GM23338 (cell line): ENCODE results near the gene ZC3H8. TPM values are rescaled to one million over a fixed set of nuclear protein-coding genes. Genes with fewer than 3 reads are reported as not detected.

ENCODE experiments used
- ATAC-seq: fragments of 200-7000 bp; cut with Tn5 transposase; 3 replicates; pipeline ENCODE4 v1.9.1; 2020
- DNase-seq: peaks from one replicate; pipeline ENCODE4 v3.0.0-alpha.2; 2015; ENCODE audit warnings: low spot score
- H2AFZ ChIP-seq: fragments of 200-600 bp; sonication (generic); 2 replicates; pipeline ENCODE4 v1.8.0; 2016; ENCODE audit warnings: antibody characterized with exemption, mild to moderate bottlenecking, moderate library complexity
- H3F3A ChIP-seq: fragments of 200-600 bp; sonication (generic); replicated peaks from 2 replicates; pipeline ENCODE4 v1.8.0; 2017; ENCODE audit warnings: antibody characterized with exemption, mixed run types, low read depth
- H3K27ac ChIP-seq: fragments of 200-600 bp; sonication (generic); 2 replicates; pipeline ENCODE4 v1.6.1; 2016; ENCODE audit warnings: low read depth
- H3K27me3 ChIP-seq: fragments of 200-600 bp; sonication (generic); 2 replicates; pipeline ENCODE4 v1.8.0; 2016; ENCODE audit warnings: mild to moderate bottlenecking, mixed run types, moderate library complexity; ENCODE audit not compliant: insufficient read depth
- H3K36me3 ChIP-seq: fragments of 200-600 bp; sonication (generic); 2 replicates; pipeline ENCODE4 v1.8.0; 2016; ENCODE audit warnings: mild to moderate bottlenecking; ENCODE audit not compliant: insufficient read depth
- H3K4me1 ChIP-seq: fragments of 200-600 bp; sonication (generic); 2 replicates; pipeline ENCODE4 v1.8.0; 2016; ENCODE audit warnings: mild to moderate bottlenecking, moderate library complexity; ENCODE audit not compliant: insufficient read depth
- H3K4me2 ChIP-seq: fragments of 200-600 bp; sonication (generic); 2 replicates; pipeline ENCODE4 v1.7.1; 2017; ENCODE audit warnings: mixed run types
- H3K4me3 ChIP-seq: fragments of 200-600 bp; sonication (generic); 2 replicates; pipeline ENCODE4 v1.6.1; 2016; ENCODE audit warnings: mixed run types
- H3K79me2 ChIP-seq: fragments of 200-600 bp; sonication (generic); replicated peaks from 2 replicates; pipeline ENCODE4 v1.8.0; 2017; ENCODE audit warnings: mild to moderate bottlenecking; ENCODE audit not compliant: insufficient read depth
- H3K9me2 ChIP-seq: fragments of 200-600 bp; sonication (generic); 2 replicates; pipeline ENCODE4 v1.8.0; 2017; ENCODE audit not compliant: insufficient read depth
- H4K20me1 ChIP-seq: fragments of 200-600 bp; sonication (generic); replicated peaks from 2 replicates; pipeline ENCODE4 v1.8.0; 2017; ENCODE audit warnings: mild to moderate bottlenecking; ENCODE audit not compliant: insufficient read depth
- H3K27ac Mint-ChIP-seq: 2 replicates; pipeline ENCODE4 v1.8.0; 2020; ENCODE audit warnings: inconsistent platforms, mild to moderate bottlenecking, moderate library complexity, mixed read lengths
- H3K27me3 Mint-ChIP-seq: 3 replicates; pipeline ENCODE4 v1.8.0; 2022; ENCODE audit warnings: low read depth, mild to moderate bottlenecking, moderate library complexity, mixed read lengths, inconsistent platforms; ENCODE audit not compliant: insufficient read depth, poor library complexity
- H3K36me3 Mint-ChIP-seq: 3 replicates; pipeline ENCODE4 v1.8.0; 2021; ENCODE audit warnings: low read depth, mild to moderate bottlenecking, inconsistent platforms, moderate library complexity, mixed read lengths
- H3K4me1 Mint-ChIP-seq: 3 replicates; pipeline ENCODE4 v1.8.0; 2020; ENCODE audit warnings: mild to moderate bottlenecking, inconsistent platforms, mixed read lengths
- H3K4me3 Mint-ChIP-seq: 3 replicates; pipeline ENCODE4 v1.8.0; 2021; ENCODE audit warnings: moderate library complexity, mild to moderate bottlenecking, inconsistent platforms, mixed read lengths
- H3K9me3 Mint-ChIP-seq: 3 replicates; pipeline ENCODE4 v1.8.0; 2020; ENCODE audit warnings: moderate library complexity, mild to moderate bottlenecking, inconsistent platforms, mixed read lengths
- CREB1 ChIP-seq: fragments of 250-450 bp; sonication (Bioruptor Pico); IDR thresholded peaks from 2 replicates; pipeline ENCODE4 v1.5.0; 2020; ENCODE audit warnings: low read depth, mild to moderate bottlenecking, moderate library complexity
- EZH2 ChIP-seq: fragments of 200-600 bp; sonication (generic); IDR thresholded peaks from one replicate; pipeline ENCODE4 v1.8.0; 2017; ENCODE audit warnings: antibody characterized with exemption, mild to moderate bottlenecking, low read depth; ENCODE audit not compliant: unreplicated experiment
- EZH2phosphoT487 ChIP-seq: fragments of 200-600 bp; sonication (generic); IDR thresholded peaks from one replicate; pipeline ENCODE4 v1.8.1; 2018; ENCODE audit warnings: antibody characterized with exemption; ENCODE audit not compliant: unreplicated experiment
- JUNB ChIP-seq: IDR thresholded peaks from one replicate; pipeline ENCODE4 v1.6.1; 2016; ENCODE audit warnings: antibody characterized with exemption; ENCODE audit not compliant: unreplicated experiment
- NANOG ChIP-seq: IDR thresholded peaks from 2 replicates; pipeline ENCODE4 v1.6.1; 2016; ENCODE audit warnings: antibody characterized with exemption, borderline replicate concordance
- POLR2AphosphoS5 ChIP-seq: IDR thresholded peaks from 2 replicates; pipeline ENCODE4 v1.6.1; 2016; ENCODE audit warnings: antibody characterized with exemption, low read depth
- STAT1 ChIP-seq: IDR thresholded peaks from one replicate; pipeline ENCODE4 v1.6.1; 2016; ENCODE audit warnings: antibody characterized with exemption; ENCODE audit not compliant: unreplicated experiment
- ZNF331 ChIP-seq: fragments of 250-450 bp; sonication (Bioruptor Pico); IDR thresholded peaks from 2 replicates; pipeline ENCODE4 v1.5.0; 2020; ENCODE audit warnings: low read depth, mild to moderate bottlenecking, moderate library complexity
- polyA plus RNA-seq: library from polyadenylated mRNA; unstranded; fragments of >200 nt; fragmentation: Nextera tagmentation; extraction: Ambion mirVana; gene quantifications from 2 replicates; pipeline ENCODE4 v1.2.1, GENCODE V29; 2016
- total RNA-seq: library from RNA; depleted of rRNA; stranded (reverse); fragments of >200 nt; shearing (Covaris generic); gene quantifications from 2 replicates; pipeline ENCODE4 v1.2.3, GENCODE V29; 2014
- TF ChIP-seq, protein P1 (sequence below): IDR thresholded peaks from 2 replicates; pipeline ENCODE4 v1.6.1; 2016; ENCODE audit warnings: antibody characterized with exemption
- TF ChIP-seq, protein P2 (sequence below): IDR thresholded peaks from one replicate; pipeline ENCODE4 v1.6.1; 2018; ENCODE audit warnings: antibody characterized with exemption; ENCODE audit not compliant: unreplicated experiment
- TF ChIP-seq, protein P3 (sequence below), 2 experiments: fragments of 200-600 bp in 1 of 2; sonication (generic) in 1 of 2; conservative IDR thresholded peaks; 2 replicates each; pipeline versions ENCODE4 v1.5.1 to v1.6.1; 2016 to 2017; ENCODE audit warnings: antibody characterized with exemption in 2 of 2, low read depth in 2 of 2, mild to moderate bottlenecking in 2 of 2, moderate library complexity in 1 of 2
- TF ChIP-seq, protein P4 (sequence below): fragments of 250-450 bp; sonication (Bioruptor Pico); IDR thresholded peaks from 2 replicates; pipeline ENCODE4 v1.5.0; 2020; ENCODE audit warnings: mild to moderate bottlenecking, moderate library complexity

The ZC3H8 gene
- total and polyA plus RNA-seq, 2 experiments from 2014 or later = 13.3 to 42.8 TPM

DNA sequence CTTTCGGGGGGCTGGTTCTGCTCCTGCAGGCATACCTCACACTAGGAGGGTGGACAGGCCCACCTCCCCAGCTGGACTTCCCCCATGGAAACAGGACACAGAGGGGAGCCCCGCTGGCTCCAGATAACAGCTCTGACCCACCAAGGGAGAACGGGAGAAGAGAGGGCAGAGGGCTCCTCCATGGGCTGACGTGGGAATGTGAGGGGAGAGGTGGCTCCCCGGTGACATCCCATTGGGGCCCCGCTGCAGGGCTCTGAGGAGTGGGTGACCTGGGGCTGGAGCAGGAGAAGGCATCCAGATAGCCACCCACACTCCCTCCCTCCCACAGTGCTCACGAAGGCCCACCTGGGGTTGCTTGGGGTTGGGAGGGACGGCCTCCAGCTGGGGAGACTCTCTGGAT, 70.7 kb downstream of the ZC3H8 start (continued):
- no peak for TF ChIP-seq POLR2AphosphoS5
- TF ChIP-seq, protein P1, sequence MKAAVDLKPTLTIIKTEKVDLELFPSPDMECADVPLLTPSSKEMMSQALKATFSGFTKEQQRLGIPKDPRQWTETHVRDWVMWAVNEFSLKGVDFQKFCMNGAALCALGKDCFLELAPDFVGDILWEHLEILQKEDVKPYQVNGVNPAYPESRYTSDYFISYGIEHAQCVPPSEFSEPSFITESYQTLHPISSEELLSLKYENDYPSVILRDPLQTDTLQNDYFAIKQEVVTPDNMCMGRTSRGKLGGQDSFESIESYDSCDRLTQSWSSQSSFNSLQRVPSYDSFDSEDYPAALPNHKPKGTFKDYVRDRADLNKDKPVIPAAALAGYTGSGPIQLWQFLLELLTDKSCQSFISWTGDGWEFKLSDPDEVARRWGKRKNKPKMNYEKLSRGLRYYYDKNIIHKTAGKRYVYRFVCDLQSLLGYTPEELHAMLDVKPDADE = no peak
- no peak for TF ChIP-seq ZNF331 (CRISPR knock-in tag)

DNA sequence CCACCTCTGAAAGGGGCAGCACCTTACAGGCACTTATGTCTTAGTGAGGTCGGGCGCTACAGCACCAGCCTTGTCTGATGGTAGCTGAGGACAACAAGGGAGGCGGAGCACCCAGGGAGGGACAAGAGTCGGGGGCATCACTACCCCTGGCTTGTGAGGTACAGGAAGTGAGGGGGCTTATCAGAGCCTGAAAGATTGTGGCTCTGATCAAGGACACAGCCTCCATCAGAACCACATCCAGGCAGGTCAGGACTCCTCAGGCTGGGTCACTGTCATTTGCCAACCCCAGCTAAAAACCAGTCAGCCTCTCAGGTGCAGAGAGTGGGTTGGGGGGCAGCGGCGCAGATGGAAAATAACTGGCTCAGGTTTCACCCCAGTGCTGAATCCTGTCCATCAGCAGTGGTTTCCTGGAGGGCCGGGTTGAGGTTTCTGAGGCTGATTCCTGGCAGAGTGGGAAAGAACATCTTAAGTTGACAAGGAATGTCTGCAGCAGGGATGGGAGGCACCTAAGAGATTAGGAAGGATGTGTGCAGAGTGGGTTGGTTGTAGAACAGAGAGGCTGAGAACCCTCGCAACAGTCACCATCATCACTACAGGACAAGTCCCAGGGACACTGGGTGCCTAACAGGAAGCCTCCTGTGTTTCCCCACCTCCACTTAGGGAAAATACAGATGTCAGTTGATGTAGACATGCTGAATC, 71.4 kb downstream of the ZC3H8 start:
- no peak for DNase-seq
- Mint-ChIP-seq H3K27ac (no peak overlapping the region), H3K9me3 (peaks cover 5% of the 10 kb centered on the region; the same call in 2 of the 3 replicates), H3K4me3 (no peak overlapping the region), H3K36me3 (no peaks in the 10 kb centered on the region), H3K4me1 (no peaks in the 10 kb centered on the region; the same call in 2 of the 3 replicates), H3K27me3 (peaks cover 26% of the 10 kb centered on the region)
- Histone ChIP-seq H2AFZ (no peak overlapping the region), H3F3A (no peaks in the 10 kb centered on the region), H3K4me1 (peaks cover 6% of the 10 kb centered on the region; the same call in 1 of the 2 replicates), H3K9me2 (no peaks in the 10 kb centered on the region), H4K20me1 (peaks cover 5% of the 10 kb centered on the region; the same call in 1 of the 2 replicates), H3K27me3 (peaks cover 44% of the 10 kb centered on the region), H3K79me2 (no peaks in the 10 kb centered on the region), H3K4me2 (no peak overlapping the region), H3K36me3 (no peaks in the 10 kb centered on the region), H3K4me3 (no peak overlapping the region), H3K27ac (no peak overlapping the region)
- no peak for ATAC-seq
- TF ChIP-seq STAT1 (no peak), NANOG (no peak), EZH2phosphoT487 (no peak), EZH2 (no peak), CREB1 (CRISPR knock-in tag) (no peak), JUNB (no peak), ZNF331 (CRISPR knock-in tag) (no peak), POLR2AphosphoS5 (no peak)
- TF ChIP-seq, protein P2, sequence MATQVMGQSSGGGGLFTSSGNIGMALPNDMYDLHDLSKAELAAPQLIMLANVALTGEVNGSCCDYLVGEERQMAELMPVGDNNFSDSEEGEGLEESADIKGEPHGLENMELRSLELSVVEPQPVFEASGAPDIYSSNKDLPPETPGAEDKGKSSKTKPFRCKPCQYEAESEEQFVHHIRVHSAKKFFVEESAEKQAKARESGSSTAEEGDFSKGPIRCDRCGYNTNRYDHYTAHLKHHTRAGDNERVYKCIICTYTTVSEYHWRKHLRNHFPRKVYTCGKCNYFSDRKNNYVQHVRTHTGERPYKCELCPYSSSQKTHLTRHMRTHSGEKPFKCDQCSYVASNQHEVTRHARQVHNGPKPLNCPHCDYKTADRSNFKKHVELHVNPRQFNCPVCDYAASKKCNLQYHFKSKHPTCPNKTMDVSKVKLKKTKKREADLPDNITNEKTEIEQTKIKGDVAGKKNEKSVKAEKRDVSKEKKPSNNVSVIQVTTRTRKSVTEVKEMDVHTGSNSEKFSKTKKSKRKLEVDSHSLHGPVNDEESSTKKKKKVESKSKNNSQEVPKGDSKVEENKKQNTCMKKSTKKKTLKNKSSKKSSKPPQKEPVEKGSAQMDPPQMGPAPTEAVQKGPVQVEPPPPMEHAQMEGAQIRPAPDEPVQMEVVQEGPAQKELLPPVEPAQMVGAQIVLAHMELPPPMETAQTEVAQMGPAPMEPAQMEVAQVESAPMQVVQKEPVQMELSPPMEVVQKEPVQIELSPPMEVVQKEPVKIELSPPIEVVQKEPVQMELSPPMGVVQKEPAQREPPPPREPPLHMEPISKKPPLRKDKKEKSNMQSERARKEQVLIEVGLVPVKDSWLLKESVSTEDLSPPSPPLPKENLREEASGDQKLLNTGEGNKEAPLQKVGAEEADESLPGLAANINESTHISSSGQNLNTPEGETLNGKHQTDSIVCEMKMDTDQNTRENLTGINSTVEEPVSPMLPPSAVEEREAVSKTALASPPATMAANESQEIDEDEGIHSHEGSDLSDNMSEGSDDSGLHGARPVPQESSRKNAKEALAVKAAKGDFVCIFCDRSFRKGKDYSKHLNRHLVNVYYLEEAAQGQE = no peak
- TF ChIP-seq, protein P3, sequence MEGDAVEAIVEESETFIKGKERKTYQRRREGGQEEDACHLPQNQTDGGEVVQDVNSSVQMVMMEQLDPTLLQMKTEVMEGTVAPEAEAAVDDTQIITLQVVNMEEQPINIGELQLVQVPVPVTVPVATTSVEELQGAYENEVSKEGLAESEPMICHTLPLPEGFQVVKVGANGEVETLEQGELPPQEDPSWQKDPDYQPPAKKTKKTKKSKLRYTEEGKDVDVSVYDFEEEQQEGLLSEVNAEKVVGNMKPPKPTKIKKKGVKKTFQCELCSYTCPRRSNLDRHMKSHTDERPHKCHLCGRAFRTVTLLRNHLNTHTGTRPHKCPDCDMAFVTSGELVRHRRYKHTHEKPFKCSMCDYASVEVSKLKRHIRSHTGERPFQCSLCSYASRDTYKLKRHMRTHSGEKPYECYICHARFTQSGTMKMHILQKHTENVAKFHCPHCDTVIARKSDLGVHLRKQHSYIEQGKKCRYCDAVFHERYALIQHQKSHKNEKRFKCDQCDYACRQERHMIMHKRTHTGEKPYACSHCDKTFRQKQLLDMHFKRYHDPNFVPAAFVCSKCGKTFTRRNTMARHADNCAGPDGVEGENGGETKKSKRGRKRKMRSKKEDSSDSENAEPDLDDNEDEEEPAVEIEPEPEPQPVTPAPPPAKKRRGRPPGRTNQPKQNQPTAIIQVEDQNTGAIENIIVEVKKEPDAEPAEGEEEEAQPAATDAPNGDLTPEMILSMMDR (conservative IDR thresholded peaks at IDR 0.05; ENCODE audit: low read depth in 2 of 2) = no peak
- TF ChIP-seq, protein P4, sequence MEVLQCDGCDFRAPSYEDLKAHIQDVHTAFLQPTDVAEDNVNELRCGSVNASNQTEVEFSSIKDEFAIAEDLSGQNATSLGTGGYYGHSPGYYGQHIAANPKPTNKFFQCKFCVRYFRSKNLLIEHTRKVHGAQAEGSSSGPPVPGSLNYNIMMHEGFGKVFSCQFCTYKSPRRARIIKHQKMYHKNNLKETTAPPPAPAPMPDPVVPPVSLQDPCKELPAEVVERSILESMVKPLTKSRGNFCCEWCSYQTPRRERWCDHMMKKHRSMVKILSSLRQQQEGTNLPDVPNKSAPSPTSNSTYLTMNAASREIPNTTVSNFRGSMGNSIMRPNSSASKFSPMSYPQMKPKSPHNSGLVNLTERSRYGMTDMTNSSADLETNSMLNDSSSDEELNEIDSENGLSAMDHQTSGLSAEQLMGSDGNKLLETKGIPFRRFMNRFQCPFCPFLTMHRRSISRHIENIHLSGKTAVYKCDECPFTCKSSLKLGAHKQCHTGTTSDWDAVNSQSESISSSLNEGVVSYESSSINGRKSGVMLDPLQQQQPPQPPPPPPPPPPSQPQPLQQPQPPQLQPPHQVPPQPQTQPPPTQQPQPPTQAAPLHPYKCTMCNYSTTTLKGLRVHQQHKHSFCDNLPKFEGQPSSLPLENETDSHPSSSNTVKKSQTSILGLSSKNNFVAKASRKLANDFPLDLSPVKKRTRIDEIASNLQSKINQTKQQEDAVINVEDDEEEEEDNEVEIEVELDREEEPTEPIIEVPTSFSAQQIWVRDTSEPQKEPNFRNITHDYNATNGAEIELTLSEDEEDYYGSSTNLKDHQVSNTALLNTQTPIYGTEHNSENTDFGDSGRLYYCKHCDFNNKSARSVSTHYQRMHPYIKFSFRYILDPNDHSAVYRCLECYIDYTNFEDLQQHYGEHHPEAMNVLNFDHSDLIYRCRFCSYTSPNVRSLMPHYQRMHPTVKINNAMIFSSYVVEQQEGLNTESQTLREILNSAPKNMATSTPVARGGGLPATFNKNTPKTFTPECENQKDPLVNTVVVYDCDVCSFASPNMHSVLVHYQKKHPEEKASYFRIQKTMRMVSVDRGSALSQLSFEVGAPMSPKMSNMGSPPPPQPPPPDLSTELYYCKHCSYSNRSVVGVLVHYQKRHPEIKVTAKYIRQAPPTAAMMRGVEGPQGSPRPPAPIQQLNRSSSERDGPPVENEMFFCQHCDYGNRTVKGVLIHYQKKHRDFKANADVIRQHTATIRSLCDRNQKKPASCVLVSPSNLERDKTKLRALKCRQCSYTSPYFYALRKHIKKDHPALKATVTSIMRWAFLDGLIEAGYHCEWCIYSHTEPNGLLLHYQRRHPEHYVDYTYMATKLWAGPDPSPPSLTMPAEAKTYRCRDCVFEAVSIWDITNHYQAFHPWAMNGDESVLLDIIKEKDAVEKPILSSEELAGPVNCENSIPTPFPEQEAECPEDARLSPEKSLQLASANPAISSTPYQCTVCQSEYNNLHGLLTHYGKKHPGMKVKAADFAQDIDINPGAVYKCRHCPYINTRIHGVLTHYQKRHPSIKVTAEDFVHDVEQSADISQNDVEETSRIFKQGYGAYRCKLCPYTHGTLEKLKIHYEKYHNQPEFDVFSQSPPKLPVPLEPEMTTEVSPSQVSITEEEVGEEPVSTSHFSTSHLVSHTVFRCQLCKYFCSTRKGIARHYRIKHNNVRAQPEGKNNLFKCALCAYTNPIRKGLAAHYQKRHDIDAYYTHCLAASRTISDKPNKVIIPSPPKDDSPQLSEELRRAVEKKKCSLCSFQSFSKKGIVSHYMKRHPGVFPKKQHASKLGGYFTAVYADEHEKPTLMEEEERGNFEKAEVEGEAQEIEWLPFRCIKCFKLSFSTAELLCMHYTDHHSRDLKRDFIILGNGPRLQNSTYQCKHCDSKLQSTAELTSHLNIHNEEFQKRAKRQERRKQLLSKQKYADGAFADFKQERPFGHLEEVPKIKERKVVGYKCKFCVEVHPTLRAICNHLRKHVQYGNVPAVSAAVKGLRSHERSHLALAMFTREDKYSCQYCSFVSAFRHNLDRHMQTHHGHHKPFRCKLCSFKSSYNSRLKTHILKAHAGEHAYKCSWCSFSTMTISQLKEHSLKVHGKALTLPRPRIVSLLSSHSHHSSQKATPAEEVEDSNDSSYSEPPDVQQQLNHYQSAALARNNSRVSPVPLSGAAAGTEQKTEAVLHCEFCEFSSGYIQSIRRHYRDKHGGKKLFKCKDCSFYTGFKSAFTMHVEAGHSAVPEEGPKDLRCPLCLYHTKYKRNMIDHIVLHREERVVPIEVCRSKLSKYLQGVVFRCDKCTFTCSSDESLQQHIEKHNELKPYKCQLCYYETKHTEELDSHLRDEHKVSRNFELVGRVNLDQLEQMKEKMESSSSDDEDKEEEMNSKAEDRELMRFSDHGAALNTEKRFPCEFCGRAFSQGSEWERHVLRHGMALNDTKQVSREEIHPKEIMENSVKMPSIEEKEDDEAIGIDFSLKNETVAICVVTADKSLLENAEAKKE (CRISPR knock-in tag) = no peak
